CD4-positive, alpha-beta T cell treated with Interleukin-15 for 1 hour (primary cell): ENCODE results near the gene YRDC.
A peak's percentile ranks its signal among the peaks of the same experiment; 100 is the strongest.

Experiments
- DNase-seq: peaks from one replicate; pipeline ENCODE4 v3.0.0-alpha.2; 2020

Gene YRDC

GRCh38 chr1:37807555-37808368, at the start of gene YRDC, which contains the start of gene C1orf122:
Gene YRDC (minus strand): TSS chr1:37808208. CDS start chr1:37808180, 28 bp downstream.
Gene C1orf122 (plus strand): TSS chr1:37807790. CDS start chr1:37808405, 615 bp downstream.
- DNase-seq: peak; percentile 91

- no peak for DNase-seq
These were observed 46.4 kb upstream of the YRDC start for GRCh38 chr1:37854406-37854805.

GRCh38 chr1:37853157-37853556, 45.1 kb upstream of the YRDC start:
- no peak for DNase-seq

GRCh38 chr1:37851782-37852210, 43.8 kb upstream of the YRDC start:
- peak; percentile 17 for DNase-seq

GRCh38 chr1:37851262-37851661, 43.3 kb upstream of the YRDC start:
- no peak for DNase-seq

GRCh38 chr1:37850352-37850955, 42.4 kb upstream of the YRDC start:
- no peak for DNase-seq

- no peak for DNase-seq
These were observed 41.5 kb upstream of the YRDC start for GRCh38 chr1:37849480-37849879.

GRCh38 chr1:37846647-37847339, 38.8 kb upstream of the YRDC start:
- DNase-seq: no peak

- no peak for DNase-seq
These were observed 37.8 kb upstream of the YRDC start for GRCh38 chr1:37845786-37846185.

GRCh38 chr1:37845049-37845646, 37.1 kb upstream of the YRDC start:
- DNase-seq: no peak

- no peak for DNase-seq
These were observed 36.5 kb upstream of the YRDC start for GRCh38 chr1:37844536-37844935.

- DNase-seq: no peak
These were observed 33.6 kb upstream of the YRDC start for GRCh38 chr1:37841652-37842051.

- DNase-seq: no peak
These were observed 32.7 kb upstream of the YRDC start for GRCh38 chr1:37840711-37841110.

- no peak for DNase-seq
These were observed 31.7 kb upstream of the YRDC start for GRCh38 chr1:37839676-37840075.

GRCh38 chr1:37836788-37837187, 28.8 kb upstream of the YRDC start:
- no peak for DNase-seq

GRCh38 chr1:37831809-37832208, 23.8 kb upstream of the YRDC start:
- DNase-seq: no peak

- DNase-seq: no peak
These were observed 23.1 kb upstream of the YRDC start for GRCh38 chr1:37831109-37831508.

GRCh38 chr1:37828410-37829074, 20.5 kb upstream of the YRDC start:
- no peak for DNase-seq

- DNase-seq: peak; percentile 27
These were observed 17.5 kb upstream of the YRDC start for GRCh38 chr1:37825506-37825905.

GRCh38 chr1:37824001-37824400, 16.0 kb upstream of the YRDC start:
- DNase-seq: no peak

GRCh38 chr1:37822906-37823815, 15.2 kb upstream of the YRDC start:
- DNase-seq: no peak

- no peak for DNase-seq
These were observed 13.5 kb upstream of the YRDC start for GRCh38 chr1:37821481-37821880.
